GM12878 (cell line): ENCODE data around the gene TNIP1. TPM values are rescaled to one million over a fixed set of nuclear protein-coding genes. Genes with fewer than 3 reads are reported as not detected.

Source experiments
- ATAC-seq: fragments of 200-7000 bp; cut with Tn5 transposase; 3 replicates; pipeline ENCODE4 v1.9.1; 2020; ENCODE audit warnings: mild to moderate bottlenecking, moderate library complexity
- BruUV-seq: library from RNA; stranded (reverse); fragments of 400-500 nt; replicated peaks from 2 replicates; lab custom pipeline; 2021; lab: Mats Ljungman, UMichigan
- CTCF ChIA-PET: fragments of 300-600 bp; sonication (Branson Sonifier 250); formaldehyde crosslinking; extraction: SDS; loops from one replicate; lab custom pipeline; 2021; ENCODE audit warnings: inconsistent platforms; lab: Yijun Ruan, JAX
- POLR2A ChIA-PET: fragments of 350-600 bp; formaldehyde crosslinking; extraction: SDS; loops from one replicate; lab custom pipeline; 2021; ENCODE audit warnings: inconsistent platforms; lab: Charles Lee
- RAD21 ChIA-PET: fragments of 300-600 bp; sonication (Branson Sonifier 250); formaldehyde crosslinking; loops from one replicate; lab custom pipeline; 2023; ENCODE audit warnings: antibody characterized with exemption; ENCODE audit not compliant: unreplicated experiment; lab: Charles Lee
- SMC1A ChIA-PET: fragments of 300-600 bp; sonication (Branson Sonifier 250); formaldehyde crosslinking; loops from one replicate; lab custom pipeline; 2023; ENCODE audit not compliant: unreplicated experiment, uncharacterized antibody; lab: Charles Lee
- DNase-seq: peaks from one replicate; pipeline ENCODE4 v3.0.0-alpha.2; 2011; ENCODE audit warnings: low read depth, low spot score
- FAIRE-seq: peaks from 3 replicates; lab custom pipeline; 2011; peaks lifted over from hg19 to GRCh38; lab: Jason Lieb, UNC
- H2AFZ ChIP-seq: 2 replicates; pipeline ENCODE4 v1.6.0; 2011; ENCODE audit warnings: low read depth, low read length, control low read depth; ENCODE audit not compliant: control insufficient read depth
- H3K27ac ChIP-seq: 2 replicates; pipeline ENCODE4 v1.5.1; 2011; ENCODE audit warnings: control low read depth; ENCODE audit not compliant: control insufficient read depth, insufficient read depth
- H3K27me3 ChIP-seq, 2 experiments: replicated peaks in 1 of 2; 2 replicates each; pipeline versions ENCODE4 v1.6.0 to v1.6.1; 2011; ENCODE audit warnings: low read length in 1 of 2; ENCODE audit not compliant: control insufficient read depth in 2 of 2, insufficient read depth in 2 of 2
- H3K36me3 ChIP-seq, 2 experiments: 2 replicates each; pipeline ENCODE4 v1.5.1; 2011; ENCODE audit warnings: low read length in 1 of 2; ENCODE audit not compliant: control insufficient read depth in 2 of 2, insufficient read depth in 2 of 2
- H3K4me1 ChIP-seq: 2 replicates; pipeline ENCODE4 v1.6.1; 2011; ENCODE audit warnings: mild to moderate bottlenecking, low read length, moderate library complexity, mixed read lengths; ENCODE audit not compliant: control insufficient read depth, insufficient read depth
- H3K4me2 ChIP-seq: 2 replicates; pipeline ENCODE4 v1.6.0; 2011; ENCODE audit warnings: control low read depth; ENCODE audit not compliant: control insufficient read depth, insufficient read depth
- H3K4me3 ChIP-seq: fragments of 200-600 bp; sonication (generic); 2 replicates; pipeline ENCODE4 v1.5.1; 2016
- H3K79me2 ChIP-seq: 2 replicates; pipeline ENCODE4 v1.6.0; 2011; ENCODE audit warnings: low read length; ENCODE audit not compliant: control insufficient read depth, insufficient read depth
- H3K9ac ChIP-seq: 2 replicates; pipeline ENCODE4 v1.8.0; 2011; ENCODE audit warnings: low read length, control low read depth, mixed read lengths; ENCODE audit not compliant: control insufficient read depth, insufficient read depth
- H3K9me3 ChIP-seq: replicated peaks from 3 replicates; pipeline ENCODE4 v1.5.1; 2011; ENCODE audit warnings: mild to moderate bottlenecking, low read length; ENCODE audit not compliant: control insufficient read depth, insufficient read depth
- H4K20me1 ChIP-seq: 2 replicates; pipeline ENCODE4 v1.6.0; 2011; ENCODE audit not compliant: control insufficient read depth, insufficient read depth
- CEBPB ChIP-seq, 2 experiments: fragments of 150-350 bp in 1 of 2; IDR thresholded peaks; 2 replicates each; pipeline ENCODE4 v1.6.1; 2012 to 2014; ENCODE audit warnings: low read depth in 2 of 2, low read length in 2 of 2, borderline replicate concordance in 1 of 2, inconsistent platforms in 1 of 2
- FOS ChIP-seq: IDR thresholded peaks from 3 replicates; pipeline ENCODE4 v1.6.1; 2011; ENCODE audit warnings: borderline replicate concordance; ENCODE audit not compliant: insufficient read length; ENCODE audit errors: extremely low read depth
- GATAD2B ChIP-seq: fragments of 450-650 bp; conservative IDR thresholded peaks from 2 replicates; pipeline ENCODE4 v1.6.1; 2017; ENCODE audit warnings: low read depth, mild to moderate bottlenecking, moderate library complexity
- MLLT1 ChIP-seq: fragments of 450-650 bp; IDR thresholded peaks from 2 replicates; pipeline ENCODE4 v1.6.1; 2016; ENCODE audit warnings: mild to moderate bottlenecking
- NFXL1 ChIP-seq: fragments of 450-650 bp; IDR thresholded peaks from 2 replicates; pipeline ENCODE4 v1.6.1; 2017; ENCODE audit warnings: antibody characterized with exemption, mild to moderate bottlenecking, borderline replicate concordance
- REST ChIP-seq: IDR thresholded peaks from 2 replicates; pipeline ENCODE4 v1.6.1; 2012; ENCODE audit warnings: mild to moderate bottlenecking, low read depth, low read length
- TCF7 ChIP-seq: IDR thresholded peaks from 2 replicates; pipeline ENCODE4 v1.6.1; 2014; ENCODE audit warnings: antibody characterized with exemption, borderline replicate concordance
- ZNF217 ChIP-seq: fragments of 450-650 bp; IDR thresholded peaks from 2 replicates; pipeline ENCODE4 v1.6.1; 2017; ENCODE audit warnings: antibody characterized with exemption, mild to moderate bottlenecking
- WGBS: methylation state at CpG from one replicate; pipeline ENCODE4 v1.1.6; 2016; ENCODE audit warnings: low lambda C conversion rate; ENCODE audit not compliant: insufficient replicate concordance, insufficient coverage; ENCODE audit errors: missing lambda C conversion rate; 5-methylcytosine and 5-hydroxymethylcytosine counted together
- in situ Hi-C: fragments of 300-500 bp; cut with MboI; formaldehyde crosslinking; loops from 9 replicates; pipeline ENCODE4 v1.14.3; 2018; ENCODE audit warnings: mixed read lengths
- intact Hi-C: fragments of 100-400 bp; cut with micrococcal nuclease; formaldehyde crosslinking; loops from one replicate; pipeline ENCODE4 v1.14.2; 2022; ENCODE audit not compliant: unreplicated experiment
- polyA plus RNA-seq, 11 experiments: library from polyadenylated mRNA; depleted of rRNA in 4 of 11; unstranded in 6 of 11; stranded (reverse) in 5 of 11; fragments of >200 nt; fragmentation: Nextera tagmentation in 4 of 11; fragmentation: Illumina TruSeq in 1 of 11; extraction: Ambion mirVana in 4 of 11; extraction: Trizol in 1 of 11; gene quantifications; 1 replicate in 1 of 11; 2 replicates in 10 of 11; pipeline versions ENCODE4 v1.2.1 to v1.2.3, GENCODE V29; 2011 to 2016; ENCODE audit warnings: inconsistent platforms in 2 of 11, missing spikeins in 2 of 11, low read depth in 1 of 11
- total RNA-seq, 4 experiments: library from RNA; depleted of rRNA in 3 of 4; stranded (reverse); fragments of >200 nt in 3 of 4; fragmentation: Illumina TruSeq in 1 of 4; extraction: Trizol in 1 of 4; gene quantifications; 2 replicates each; pipeline versions ENCODE4 v1.2.1 to v1.2.3, GENCODE V29; 2013 to 2021
- TF ChIP-seq, protein P1 (sequence below): fragments of 450-650 bp; IDR thresholded peaks from 2 replicates; pipeline ENCODE4 v1.6.1; 2017; ENCODE audit warnings: mild to moderate bottlenecking, moderate library complexity
- TF ChIP-seq, protein P2 (sequence below): IDR thresholded peaks from 2 replicates; pipeline ENCODE4 v1.6.1; 2012; ENCODE audit warnings: low read length, inconsistent platforms

TNIP1 gene
- total and polyA plus RNA-seq, 10 of the 15 experiments (the other 5 are each of a cell fraction or from before 2014, with no cell fraction given): 4.4 to 279 (median 150) TPM

DNA sequence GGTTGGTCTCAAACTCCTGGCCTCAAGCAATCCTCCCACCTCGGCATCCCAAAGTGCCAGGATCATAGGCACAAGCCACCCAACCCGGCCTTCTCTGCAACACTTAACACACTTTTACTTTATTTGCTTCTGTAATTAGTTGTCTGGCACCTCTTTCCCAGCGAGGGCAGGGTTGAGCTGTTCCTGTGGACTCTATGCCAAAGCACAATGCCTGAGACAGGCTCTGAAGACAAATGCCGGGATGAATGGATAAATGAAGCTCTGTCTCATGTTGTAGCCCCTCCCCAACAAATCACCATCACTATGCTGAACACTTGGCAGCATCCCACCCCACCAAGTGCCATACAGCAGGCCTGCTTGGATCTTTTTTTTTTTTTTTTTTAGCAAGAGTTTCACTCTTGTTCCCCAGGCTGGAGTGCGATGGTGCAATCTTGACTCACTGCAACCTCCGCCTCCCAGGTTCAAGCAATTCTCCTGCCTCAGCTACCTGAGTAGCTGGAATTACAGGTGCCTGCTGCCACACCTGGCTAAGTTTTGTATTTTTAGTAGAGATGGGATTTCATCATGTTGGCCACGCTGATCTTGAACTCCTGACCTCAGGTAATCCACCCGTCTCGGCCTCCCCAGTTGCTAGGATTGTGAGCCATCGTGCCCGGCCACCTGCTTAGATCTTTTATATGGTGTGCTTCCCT, 39.1 kb downstream of the TNIP1 start:
- no peak overlapping the region for H3K4me3 ChIP-seq
- no peaks in the 10 kb centered on the region for H3K79me2 ChIP-seq
- H4K20me1 ChIP-seq: no peaks in the 10 kb centered on the region
- H2AFZ ChIP-seq: no peak overlapping the region
- H3K27ac ChIP-seq: no peak overlapping the region
- H3K9ac ChIP-seq: no peak overlapping the region
- H3K27me3 ChIP-seq: no peaks in the 10 kb centered on the region
- ChIA-PET SMC1A (interaction anchor here (0.9 to 3.3 kb wide), 6 partner anchors 10 to 123 kb away, joined by 3 to 9 read pairs (median 4); no protein-coding TSS in a partner anchor), RAD21 (interaction anchor here (0.6 to 0.7 kb wide), 2 partner anchors 41 to 172 kb away, joined by 3 to 4 read pairs; no protein-coding TSS in a partner anchor), CTCF (interaction anchor here (0.7 to 4.0 kb wide), 9 partner anchors 9 to 276 kb away, joined by 3 to 19 read pairs (median 4); no protein-coding TSS in a partner anchor), POLR2A (interaction anchor here (0.6 to 2.3 kb wide), 3 partner anchors 74 to 369 kb away, joined by 3 to 5 read pairs (median 4); no protein-coding TSS in a partner anchor)
- H3K4me1 ChIP-seq: no peaks in the 10 kb centered on the region
- WGBS: 97% methylated on average over 10 of the region's 11 CpGs
- H3K9me3 ChIP-seq: no peaks in the 10 kb centered on the region
- H3K36me3 ChIP-seq: peaks cover 52 to 74% of the 10 kb centered on the region in 2 experiments
- no peak for FAIRE-seq
- intact Hi-C loops: no loop called here
- H3K4me2 ChIP-seq: no peak overlapping the region
- in situ Hi-C loops: no loop called here
- no peak for DNase-seq
- BruUV-seq: no TSS peak
- no peak for ATAC-seq
- no peak for TF ChIP-seq CEBPB (IDR thresholded peaks at IDR 0.05; ENCODE audit: borderline replicate concordance in 1 of 2, low read depth in 2 of 2, low read length in 2 of 2)
- no peak for TF ChIP-seq GATAD2B
- TF ChIP-seq FOS: no peak
- TF ChIP-seq ZNF217: no peak
- no peak for TF ChIP-seq TCF7
- no peak for TF ChIP-seq REST
- TF ChIP-seq, protein P1, sequence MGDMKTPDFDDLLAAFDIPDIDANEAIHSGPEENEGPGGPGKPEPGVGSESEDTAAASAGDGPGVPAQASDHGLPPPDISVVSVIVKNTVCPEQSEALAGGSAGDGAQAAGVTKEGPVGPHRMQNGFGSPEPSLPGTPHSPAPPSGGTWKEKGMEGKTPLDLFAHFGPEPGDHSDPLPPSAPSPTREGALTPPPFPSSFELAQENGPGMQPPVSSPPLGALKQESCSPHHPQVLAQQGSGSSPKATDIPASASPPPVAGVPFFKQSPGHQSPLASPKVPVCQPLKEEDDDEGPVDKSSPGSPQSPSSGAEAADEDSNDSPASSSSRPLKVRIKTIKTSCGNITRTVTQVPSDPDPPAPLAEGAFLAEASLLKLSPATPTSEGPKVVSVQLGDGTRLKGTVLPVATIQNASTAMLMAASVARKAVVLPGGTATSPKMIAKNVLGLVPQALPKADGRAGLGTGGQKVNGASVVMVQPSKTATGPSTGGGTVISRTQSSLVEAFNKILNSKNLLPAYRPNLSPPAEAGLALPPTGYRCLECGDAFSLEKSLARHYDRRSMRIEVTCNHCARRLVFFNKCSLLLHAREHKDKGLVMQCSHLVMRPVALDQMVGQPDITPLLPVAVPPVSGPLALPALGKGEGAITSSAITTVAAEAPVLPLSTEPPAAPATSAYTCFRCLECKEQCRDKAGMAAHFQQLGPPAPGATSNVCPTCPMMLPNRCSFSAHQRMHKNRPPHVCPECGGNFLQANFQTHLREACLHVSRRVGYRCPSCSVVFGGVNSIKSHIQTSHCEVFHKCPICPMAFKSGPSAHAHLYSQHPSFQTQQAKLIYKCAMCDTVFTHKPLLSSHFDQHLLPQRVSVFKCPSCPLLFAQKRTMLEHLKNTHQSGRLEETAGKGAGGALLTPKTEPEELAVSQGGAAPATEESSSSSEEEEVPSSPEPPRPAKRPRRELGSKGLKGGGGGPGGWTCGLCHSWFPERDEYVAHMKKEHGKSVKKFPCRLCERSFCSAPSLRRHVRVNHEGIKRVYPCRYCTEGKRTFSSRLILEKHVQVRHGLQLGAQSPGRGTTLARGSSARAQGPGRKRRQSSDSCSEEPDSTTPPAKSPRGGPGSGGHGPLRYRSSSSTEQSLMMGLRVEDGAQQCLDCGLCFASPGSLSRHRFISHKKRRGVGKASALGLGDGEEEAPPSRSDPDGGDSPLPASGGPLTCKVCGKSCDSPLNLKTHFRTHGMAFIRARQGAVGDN: no peak
- TF ChIP-seq NFXL1: no peak
- TF ChIP-seq, protein P2, sequence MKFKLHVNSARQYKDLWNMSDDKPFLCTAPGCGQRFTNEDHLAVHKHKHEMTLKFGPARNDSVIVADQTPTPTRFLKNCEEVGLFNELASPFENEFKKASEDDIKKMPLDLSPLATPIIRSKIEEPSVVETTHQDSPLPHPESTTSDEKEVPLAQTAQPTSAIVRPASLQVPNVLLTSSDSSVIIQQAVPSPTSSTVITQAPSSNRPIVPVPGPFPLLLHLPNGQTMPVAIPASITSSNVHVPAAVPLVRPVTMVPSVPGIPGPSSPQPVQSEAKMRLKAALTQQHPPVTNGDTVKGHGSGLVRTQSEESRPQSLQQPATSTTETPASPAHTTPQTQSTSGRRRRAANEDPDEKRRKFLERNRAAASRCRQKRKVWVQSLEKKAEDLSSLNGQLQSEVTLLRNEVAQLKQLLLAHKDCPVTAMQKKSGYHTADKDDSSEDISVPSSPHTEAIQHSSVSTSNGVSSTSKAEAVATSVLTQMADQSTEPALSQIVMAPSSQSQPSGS: no peak
- TF ChIP-seq MLLT1: no peak
